NCI-H2196 treated with DMSO at 0.1 percent for 48 hours (cell line): ENCODE data around the gene ADORA3.
"Not testable (repeated sequence)": the region's sequence is repeated elsewhere in the genome, so short reads cannot be mapped to it uniquely, and the experiment has no call there.

Experiments
- DNase-seq: peaks from one replicate; lab custom pipeline; 2025; ENCODE audit not compliant: unreplicated experiment; lab: John Stamatoyannopoulos, UW

ADORA3 gene

DNA sequence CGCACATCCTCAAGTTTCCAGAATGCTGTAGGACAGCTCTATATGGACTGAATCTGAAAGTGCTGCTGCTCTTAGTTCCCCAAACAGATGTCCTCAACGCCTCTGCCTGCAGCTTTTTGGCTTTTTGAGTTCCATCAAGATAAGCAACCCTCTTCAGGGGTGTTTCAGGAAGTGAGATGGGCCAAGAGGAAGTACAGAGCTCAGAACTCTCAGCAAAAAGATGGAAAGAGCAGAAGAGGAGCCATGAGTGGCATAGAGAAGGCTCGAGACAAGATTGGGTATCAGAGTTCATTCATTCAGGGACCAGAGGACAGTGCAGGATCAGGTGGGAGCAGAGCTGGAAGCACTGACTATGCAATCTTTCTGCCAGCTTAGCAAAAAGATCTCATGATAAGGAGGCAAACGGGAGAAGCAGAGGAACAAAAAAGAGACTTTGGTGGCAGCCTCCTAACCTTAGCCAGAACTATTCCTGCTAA, at the start of gene ADORA3, which contains the start of gene TMIGD3:
Gene ADORA3, minus strand, starts transcription at position 49 of the 476 bp plus-strand sequence. CDS start 279 bp downstream, outside the sequence.
Gene TMIGD3, minus strand, starts transcription at position 49 of the 476 bp plus-strand sequence. CDS start 279 bp downstream, outside the sequence.
- no peak for DNase-seq

- DNase-seq, result no peak
These were observed 49.8 kb upstream of the ADORA3 start for GRCh38 chr1:111553196-111553595.

DNA sequence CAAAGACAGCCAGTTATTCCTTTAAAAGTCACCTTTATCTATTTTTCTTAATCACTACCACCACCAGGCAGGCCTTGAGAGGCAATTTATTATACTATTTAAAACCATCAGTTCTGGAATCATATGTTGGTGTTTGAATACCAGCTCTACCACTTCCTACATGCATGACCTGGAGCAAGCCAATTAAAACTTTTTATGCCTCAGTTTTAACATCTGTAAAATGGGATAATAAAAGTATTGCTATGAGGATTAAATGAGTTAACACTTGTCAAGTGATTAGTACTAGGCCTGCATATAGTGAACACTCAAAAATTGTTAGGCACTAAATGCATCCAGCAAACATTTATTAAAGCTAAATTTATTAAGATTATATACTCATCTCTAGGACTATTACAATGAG, 49.2 kb upstream of the ADORA3 start:
- DNase-seq, result no peak

GRCh38 chr1:111551623-111552411, 48.4 kb upstream of the ADORA3 start:
- DNase-seq, result no peak

- DNase-seq, result not testable (repeated sequence)
These were observed 44.4 kb upstream of the ADORA3 start for GRCh38 chr1:111547786-111548185.

- DNase-seq, result no peak
These were observed 38.8 kb upstream of the ADORA3 start for GRCh38 chr1:111542187-111542586.

GRCh38 chr1:111541721-111542120, 38.3 kb upstream of the ADORA3 start:
- no peak for DNase-seq

- DNase-seq, result no peak
These were observed 37.5 kb upstream of the ADORA3 start for GRCh38 chr1:111540928-111541327.

DNA sequence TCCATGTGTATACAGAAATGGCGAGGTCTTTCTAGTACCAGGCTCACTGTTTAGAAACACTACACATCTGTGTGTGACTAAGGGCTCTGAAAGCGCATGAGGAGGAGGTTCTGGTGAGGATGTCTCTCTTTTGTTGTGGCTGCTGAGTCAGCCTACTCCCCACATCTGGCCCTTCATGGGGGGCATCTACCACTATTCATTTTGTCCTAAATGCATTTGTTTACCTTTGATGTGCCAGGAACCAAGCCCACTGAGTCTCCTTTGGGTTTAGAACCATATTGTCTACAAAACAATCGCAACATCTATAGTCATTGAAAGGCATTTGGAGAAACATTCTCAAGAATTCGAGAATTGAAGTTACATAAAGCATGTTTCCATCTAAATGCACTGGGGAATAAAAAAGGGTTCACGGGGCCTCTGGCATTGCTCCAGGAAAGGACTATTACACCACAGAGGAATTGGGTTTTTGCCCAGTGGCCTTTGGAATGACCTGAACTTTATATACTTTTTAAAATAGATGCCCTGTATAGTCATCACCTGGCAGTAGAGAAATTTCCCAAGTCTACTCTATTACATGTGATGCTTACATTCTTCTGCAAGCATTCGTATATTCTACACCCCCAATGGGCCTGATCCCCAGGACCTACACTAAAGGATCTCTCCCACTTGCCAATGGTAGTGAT, 35.1 kb upstream of the ADORA3 start:
- DNase-seq, result no peak

GRCh38 chr1:111535256-111536191, 32.1 kb upstream of the ADORA3 start:
- no peak for DNase-seq

DNA sequence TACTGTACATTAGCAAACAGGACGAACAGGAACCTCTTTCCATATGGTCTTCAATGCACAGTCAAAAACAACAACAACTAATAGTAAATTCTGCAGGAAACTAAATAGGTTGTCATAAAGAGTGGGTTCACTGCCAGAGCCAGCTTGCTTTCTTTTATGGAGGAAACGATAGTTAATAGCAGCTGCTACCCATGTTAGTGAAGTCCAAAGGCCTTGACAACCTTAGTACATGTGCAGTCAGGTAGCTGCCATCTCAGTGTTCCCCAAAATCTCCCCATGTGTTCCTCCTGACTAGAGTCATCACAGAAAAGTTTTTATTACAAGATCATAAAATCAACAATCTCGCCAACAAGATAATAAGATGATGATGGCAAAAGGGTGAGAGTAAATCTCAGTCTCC, 16.6 kb upstream of the ADORA3 start:
- DNase-seq, result no peak

- no peak for DNase-seq
These were observed 14.2 kb upstream of the ADORA3 start for GRCh38 chr1:111517469-111518225.

DNA sequence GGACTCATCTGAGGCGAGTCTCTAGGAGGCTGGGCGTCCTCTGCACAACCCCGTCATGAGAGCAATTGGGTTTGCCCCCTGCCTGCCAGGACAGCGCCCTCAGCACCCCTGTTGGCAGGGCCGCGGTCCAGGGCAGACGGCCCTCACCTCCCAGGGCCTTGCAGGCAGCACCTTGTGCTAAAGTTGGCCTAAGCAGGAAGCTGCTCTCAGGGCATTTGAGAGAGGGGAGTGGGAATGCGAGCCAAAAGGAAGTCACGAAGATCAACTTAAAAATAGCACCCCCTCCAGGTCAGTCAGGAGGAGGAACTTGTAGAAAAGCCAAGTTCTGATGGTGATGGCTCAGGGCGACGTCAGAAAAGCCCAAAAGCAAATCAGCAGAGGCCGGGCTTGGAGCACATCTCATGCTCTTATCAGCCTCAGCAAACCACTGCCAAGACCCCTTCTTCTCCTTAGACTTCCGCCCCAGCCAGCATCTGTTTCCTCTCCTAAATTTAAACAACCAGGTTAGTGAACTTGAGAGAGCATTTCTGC, 12.6 kb upstream of the ADORA3 start:
- DNase-seq, result no peak

GRCh38 chr1:111515291-111516004, 12.0 kb upstream of the ADORA3 start:
- DNase-seq, result no peak

- DNase-seq, result no peak
These were observed 10.1 kb upstream of the ADORA3 start for GRCh38 chr1:111513410-111514020.

DNA sequence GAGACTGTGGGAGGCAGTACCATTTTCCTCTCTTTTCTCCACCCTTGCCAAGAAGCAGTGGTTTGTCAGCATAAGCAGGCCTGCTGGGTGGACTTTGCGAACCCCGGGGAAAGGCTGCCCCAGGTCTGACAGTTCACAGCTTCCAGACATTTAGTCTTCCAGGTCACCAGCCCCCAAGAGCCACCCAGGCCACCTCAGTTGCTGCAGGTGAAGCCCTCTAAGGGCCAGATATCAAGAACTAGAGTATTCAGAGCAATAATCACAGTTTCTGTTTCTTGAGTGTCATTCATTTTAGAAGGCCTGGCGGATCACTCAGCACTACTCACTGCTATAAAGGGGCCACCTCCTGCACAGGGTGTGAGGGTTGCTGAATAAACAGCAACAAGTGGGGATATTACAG, 9.5 kb upstream of the ADORA3 start:
- DNase-seq, result no peak

GRCh38 chr1:111512132-111512889, 8.9 kb upstream of the ADORA3 start:
- DNase-seq, result no peak

- DNase-seq, result no peak
These were observed 7.9 kb upstream of the ADORA3 start for GRCh38 chr1:111511370-111511769.
